Neutrophil (primary cell): ENCODE results near the gene CYP3A4.
"Not testable (repeated sequence)": the region's sequence is repeated elsewhere in the genome, so short reads cannot be mapped to it uniquely, and the experiment has no call there.

Source experiments
- H3K27ac ChIP-seq: fragments of 200-600 bp; sonication (generic); 2 replicates; pipeline ENCODE4 v1.5.1; 2016; ENCODE audit warnings: mild to moderate bottlenecking, moderate library complexity
- H3K27me3 ChIP-seq: fragments of 200-600 bp; sonication (generic); 2 replicates; pipeline ENCODE4 v1.6.0; 2016; ENCODE audit warnings: mild to moderate bottlenecking
- H3K36me3 ChIP-seq: fragments of 200-600 bp; sonication (generic); 2 replicates; pipeline ENCODE4 v1.5.1; 2017
- H3K4me1 ChIP-seq, 2 experiments: fragments of 200-600 bp in 1 of 2; sonication (generic) in 1 of 2; 1 replicate in 1 of 2; 2 replicates in 1 of 2; pipeline versions ENCODE4 v1.5.1 to v1.6.1; 2013 to 2016; ENCODE audit warnings: low read depth in 1 of 2, low read length in 1 of 2, mild to moderate bottlenecking in 1 of 2, moderate library complexity in 1 of 2; ENCODE audit not compliant: control insufficient read depth in 1 of 2, insufficient read depth in 1 of 2
- H3K4me3 ChIP-seq, 2 experiments: fragments of 200-600 bp in 1 of 2; sonication (generic) in 1 of 2; 1 replicate in 1 of 2; 2 replicates in 1 of 2; pipeline ENCODE4 v1.5.1; 2013 to 2016; ENCODE audit warnings: low read depth in 1 of 2, low read length in 1 of 2, mild to moderate bottlenecking in 1 of 2, moderate library complexity in 1 of 2
- H3K9me3 ChIP-seq: fragments of 200-600 bp; sonication (generic); 2 replicates; pipeline ENCODE4 v1.5.1; 2016
- TF ChIP-seq, protein P1 (sequence below): fragments of 200-600 bp; sonication (generic); IDR thresholded peaks from 2 replicates; pipeline ENCODE4 v1.5.1; 2016; ENCODE audit warnings: antibody characterized with exemption

The CYP3A4 gene

DNA sequence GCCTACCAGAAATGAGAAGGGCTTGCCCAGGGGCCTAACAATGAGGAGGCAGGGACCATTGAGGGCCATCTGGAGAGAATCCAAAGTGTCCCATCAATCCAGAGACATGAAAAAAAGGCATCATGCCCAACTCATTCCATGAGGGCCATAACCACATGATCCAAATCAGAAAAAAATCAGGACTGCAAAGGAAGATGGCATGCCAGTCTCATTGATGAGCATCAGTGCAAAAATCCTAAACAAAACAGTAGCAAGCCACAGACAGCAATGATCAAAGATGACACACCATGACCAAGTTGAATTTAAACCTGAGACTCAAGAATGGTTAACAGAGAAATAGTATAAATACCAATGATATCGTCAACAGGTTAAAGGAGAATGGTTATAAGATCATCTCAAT is 7.0 kb upstream of the CYP3A4 start:
- Histone ChIP-seq H3K4me1 (peaks cover 4% of the 10 kb centered on the region in 2 experiments), H3K27ac (no peak overlapping the region), H3K27me3 (peaks cover 38% of the 10 kb centered on the region), H3K4me3 (no peak overlapping the region), H3K36me3 (no peaks in the 10 kb centered on the region), H3K9me3 (no peaks in the 10 kb centered on the region)
- TF ChIP-seq, protein P1, sequence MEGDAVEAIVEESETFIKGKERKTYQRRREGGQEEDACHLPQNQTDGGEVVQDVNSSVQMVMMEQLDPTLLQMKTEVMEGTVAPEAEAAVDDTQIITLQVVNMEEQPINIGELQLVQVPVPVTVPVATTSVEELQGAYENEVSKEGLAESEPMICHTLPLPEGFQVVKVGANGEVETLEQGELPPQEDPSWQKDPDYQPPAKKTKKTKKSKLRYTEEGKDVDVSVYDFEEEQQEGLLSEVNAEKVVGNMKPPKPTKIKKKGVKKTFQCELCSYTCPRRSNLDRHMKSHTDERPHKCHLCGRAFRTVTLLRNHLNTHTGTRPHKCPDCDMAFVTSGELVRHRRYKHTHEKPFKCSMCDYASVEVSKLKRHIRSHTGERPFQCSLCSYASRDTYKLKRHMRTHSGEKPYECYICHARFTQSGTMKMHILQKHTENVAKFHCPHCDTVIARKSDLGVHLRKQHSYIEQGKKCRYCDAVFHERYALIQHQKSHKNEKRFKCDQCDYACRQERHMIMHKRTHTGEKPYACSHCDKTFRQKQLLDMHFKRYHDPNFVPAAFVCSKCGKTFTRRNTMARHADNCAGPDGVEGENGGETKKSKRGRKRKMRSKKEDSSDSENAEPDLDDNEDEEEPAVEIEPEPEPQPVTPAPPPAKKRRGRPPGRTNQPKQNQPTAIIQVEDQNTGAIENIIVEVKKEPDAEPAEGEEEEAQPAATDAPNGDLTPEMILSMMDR = no peak

- H3K9me3 ChIP-seq = no peaks in the 10 kb centered on the region
- peaks cover 43% of the 10 kb centered on the region for H3K27me3 ChIP-seq
- no peaks in the 10 kb centered on the region for H3K36me3 ChIP-seq
- peaks cover 4% of the 10 kb centered on the region in 2 experiments for H3K4me1 ChIP-seq
- no peak overlapping the region for H3K27ac ChIP-seq
- H3K4me3 ChIP-seq = no peak overlapping the region
- TF ChIP-seq, protein P1 = no peak
Measured at GRCh38 chr7:99790407-99790806, 6.4 kb upstream of the CYP3A4 start.

DNA sequence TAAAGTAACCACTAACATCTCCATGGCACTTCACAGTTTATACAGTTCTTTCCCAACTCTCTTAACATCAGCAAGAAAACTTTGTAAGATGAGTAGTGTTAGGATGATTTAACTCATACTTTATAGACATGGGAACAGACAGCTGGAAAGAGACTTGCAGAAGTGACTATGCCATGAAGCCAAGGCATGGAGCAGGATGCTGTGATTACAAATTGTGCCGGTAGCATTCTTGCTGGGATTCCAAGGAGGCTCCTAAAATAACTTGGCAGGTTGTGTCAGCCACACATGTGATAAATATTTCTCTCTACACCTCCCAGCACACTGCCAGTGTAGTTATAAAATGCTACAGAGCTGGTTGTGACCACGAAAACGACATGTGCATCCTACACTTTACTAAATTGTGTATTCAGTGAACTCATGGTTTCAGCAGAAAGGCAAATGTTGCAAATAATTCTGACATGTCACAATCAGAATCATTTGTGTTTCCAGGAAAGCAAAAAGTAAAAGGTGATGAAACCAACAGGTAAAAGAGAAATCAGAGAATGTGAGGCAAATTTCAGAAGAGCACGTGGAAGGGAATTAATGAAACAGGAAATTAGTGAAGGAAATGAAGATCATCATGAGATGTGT is 5.6 kb upstream of the CYP3A4 start:
- Histone ChIP-seq H3K27ac (no peak overlapping the region), H3K36me3 (no peaks in the 10 kb centered on the region)

DNA sequence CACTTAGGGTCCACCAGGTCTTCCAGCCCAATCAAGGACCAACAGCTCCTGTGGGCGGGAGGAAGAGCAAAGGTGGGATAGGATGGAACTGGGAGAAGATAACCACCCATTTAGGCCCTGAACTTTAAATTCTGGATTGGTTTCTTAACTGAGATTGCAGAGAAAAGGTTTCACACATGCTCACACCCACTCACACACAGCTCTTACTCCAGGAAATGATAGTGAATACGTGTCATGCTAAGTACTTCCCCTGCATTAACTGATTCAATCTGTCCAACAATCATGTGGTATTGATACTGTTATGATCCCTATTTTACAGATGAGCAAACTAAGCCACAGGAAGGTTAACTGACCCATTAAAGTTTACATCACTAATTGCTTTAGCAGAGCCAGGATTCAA is 4.6 kb upstream of the CYP3A4 start:
- Histone ChIP-seq H3K27ac (no peak overlapping the region), H3K36me3 (no peaks in the 10 kb centered on the region), H3K9me3 (no peaks in the 10 kb centered on the region), H3K4me3 (no peak overlapping the region), H3K4me1 (peaks cover 4% of the 10 kb centered on the region in 2 experiments), H3K27me3 (peaks cover 57% of the 10 kb centered on the region)
- TF ChIP-seq, protein P1 = no peak

More for the DNA sequence above, 5.6 kb upstream of the CYP3A4 start:
- Histone ChIP-seq H3K27me3 (peaks cover 52% of the 10 kb centered on the region), H3K4me3 (no peak overlapping the region), H3K9me3 (no peaks in the 10 kb centered on the region), H3K4me1 (peaks cover 4% of the 10 kb centered on the region in 2 experiments)
- TF ChIP-seq, protein P1 = no peak

- peaks cover 4% of the 10 kb centered on the region in 2 experiments for H3K4me1 ChIP-seq
- H3K9me3 ChIP-seq = no peaks in the 10 kb centered on the region
- H3K27me3 ChIP-seq = peaks cover 59% of the 10 kb centered on the region
- no peaks in the 10 kb centered on the region for H3K36me3 ChIP-seq
- TF ChIP-seq, protein P1 = no peak
- no peak overlapping the region for H3K27ac ChIP-seq
- H3K4me3 ChIP-seq = no peak overlapping the region
Measured at GRCh38 chr7:99786726-99787335, 2.8 kb upstream of the CYP3A4 start.

GRCh38 chr7:99785654-99786053 is 1.7 kb upstream of the CYP3A4 start:
- H3K27me3 ChIP-seq = peaks cover 70% of the 10 kb centered on the region
- not testable (repeated sequence) for H3K4me3 ChIP-seq, H3K9me3 ChIP-seq, H3K36me3 ChIP-seq, H3K4me1 ChIP-seq, H3K27ac ChIP-seq
